Esophagus (tissue), 2 donors: ENCODE results near the gene IFNA14. TPM values are rescaled to one million over a fixed set of nuclear protein-coding genes. Genes with fewer than 3 reads are reported as not detected.
"Not testable (repeated sequence)": the region's sequence is repeated elsewhere in the genome, so short reads cannot be mapped to it uniquely, and the experiment has no call there.

Source experiments
- H3K27ac ChIP-seq, 2 donors: one replicate each; pipeline ENCODE4 v1.5.1; 2013; ENCODE audit warnings: low read depth in 2 of 2, mild to moderate bottlenecking in 2 of 2, inconsistent platforms in 1 of 2, low read length in 1 of 2, moderate library complexity in 1 of 2
- H3K27me3 ChIP-seq, 2 donors: one replicate each; pipeline ENCODE4 v1.6.1; 2013; ENCODE audit warnings: low read length in 2 of 2, control low read depth in 1 of 2, mild to moderate bottlenecking in 1 of 2; ENCODE audit not compliant: insufficient read depth in 2 of 2, control insufficient read depth in 1 of 2
- H3K36me3 ChIP-seq, 2 donors: one replicate each; pipeline ENCODE4 v1.6.1; 2013; ENCODE audit warnings: low read length in 1 of 2; ENCODE audit not compliant: control insufficient read depth in 2 of 2, insufficient read depth in 2 of 2
- H3K4me1 ChIP-seq, 2 donors: one replicate each; pipeline ENCODE4 v1.6.1; 2013; ENCODE audit warnings: low read length in 1 of 2; ENCODE audit not compliant: control insufficient read depth in 2 of 2, insufficient read depth in 2 of 2
- H3K4me3 ChIP-seq, 2 donors: one replicate each; pipeline ENCODE4 v1.5.1; 2013; ENCODE audit warnings: low read length in 2 of 2, mild to moderate bottlenecking in 2 of 2, low read depth in 1 of 2, moderate library complexity in 1 of 2
- H3K9me3 ChIP-seq, 2 donors: one replicate each; pipeline ENCODE4 v1.6.1; 2013; ENCODE audit warnings: mild to moderate bottlenecking in 2 of 2, low read depth in 1 of 2, low read length in 1 of 2, moderate library complexity in 1 of 2; ENCODE audit not compliant: control insufficient read depth in 2 of 2, insufficient read depth in 1 of 2
- WGBS, 2 donors: extraction: QIAGEN DNeasy Blood & Tissue Kit; methylation state at CpG; one replicate each; pipeline ENCODE4 v1.1.7; 2013; 5-methylcytosine and 5-hydroxymethylcytosine counted together
- polyA plus RNA-seq, 2 donors: library from polyadenylated mRNA; stranded (reverse); fragments of 200-250 nt; gene quantifications; one replicate each; pipeline ENCODE4 v1.2.3, GENCODE V29; 2013
- donor health status: healthy with polysubstance abuse.
- donor health status: Bipolar disorder and iron deficiency.

The IFNA14 gene
- polyA plus RNA-seq, 2 donors: not detected

- H3K4me3 ChIP-seq, H3K36me3 ChIP-seq, H3K9me3 ChIP-seq, H3K27ac ChIP-seq, H3K27me3 ChIP-seq, H3K4me1 ChIP-seq: not testable (repeated sequence)
- 38 to 41% methylated on average over 6 of the region's 6 CpGs for WGBS, 2 donors
Measured at GRCh38 chr9:21194867-21195776, 44.7 kb downstream of the IFNA14 start.

Other genes starting within 250 kb of the IFNA14 start
- gene HACD4, start 208.4 kb downstream of the IFNA14 start, polyA plus RNA-seq: 1 to 10 TPM in 1 of 2 donors, under 1 TPM in 1; 0.98 to 1.1 TPM
- not detected for gene IFNB1, start 162.1 kb downstream of the IFNA14 start, polyA plus RNA-seq
- not detected for gene IFNW1, start 98.2 kb downstream of the IFNA14 start, polyA plus RNA-seq
- not detected for gene IFNA21, start 73.3 kb downstream of the IFNA14 start, polyA plus RNA-seq
- gene IFNA4, start 52.4 kb downstream of the IFNA14 start, polyA plus RNA-seq: not detected
- not detected for gene IFNA7, start 37.8 kb downstream of the IFNA14 start, polyA plus RNA-seq
- not detected for gene IFNA10, start 32.9 kb downstream of the IFNA14 start, polyA plus RNA-seq
- not detected for gene IFNA16, start 22.7 kb downstream of the IFNA14 start, polyA plus RNA-seq
- gene IFNA17, start 11.8 kb downstream of the IFNA14 start, polyA plus RNA-seq: not detected
- gene IFNA5, start 65.3 kb upstream of the IFNA14 start, polyA plus RNA-seq: under 1 TPM in 1 of 2 donors, not detected in 1; 0.04 TPM
- 1 to 10 TPM; 5.0 to 5.9 TPM for gene KLHL9, start 95.4 kb upstream of the IFNA14 start, polyA plus RNA-seq
- gene IFNA6, start 110.9 kb upstream of the IFNA14 start, polyA plus RNA-seq: not detected
- gene IFNA13, start 128.1 kb upstream of the IFNA14 start, polyA plus RNA-seq: not detected
- not detected for gene IFNA2, start 145.4 kb upstream of the IFNA14 start, polyA plus RNA-seq
- not detected for gene IFNA8, start 169.1 kb upstream of the IFNA14 start, polyA plus RNA-seq
- not detected for gene IFNA1, start 200.4 kb upstream of the IFNA14 start, polyA plus RNA-seq
- gene IFNE, start 242.3 kb upstream of the IFNA14 start, polyA plus RNA-seq: 1 to 10 TPM in 1 of 2 donors, under 1 TPM in 1; 0.33 to 2.0 TPM